ENCODE measurements around the gene MPP7.
"Not testable (repeated sequence)": the region's sequence is repeated elsewhere in the genome, so short reads cannot be mapped to it uniquely, and the experiment has no call there.

Gene MPP7

DNA sequence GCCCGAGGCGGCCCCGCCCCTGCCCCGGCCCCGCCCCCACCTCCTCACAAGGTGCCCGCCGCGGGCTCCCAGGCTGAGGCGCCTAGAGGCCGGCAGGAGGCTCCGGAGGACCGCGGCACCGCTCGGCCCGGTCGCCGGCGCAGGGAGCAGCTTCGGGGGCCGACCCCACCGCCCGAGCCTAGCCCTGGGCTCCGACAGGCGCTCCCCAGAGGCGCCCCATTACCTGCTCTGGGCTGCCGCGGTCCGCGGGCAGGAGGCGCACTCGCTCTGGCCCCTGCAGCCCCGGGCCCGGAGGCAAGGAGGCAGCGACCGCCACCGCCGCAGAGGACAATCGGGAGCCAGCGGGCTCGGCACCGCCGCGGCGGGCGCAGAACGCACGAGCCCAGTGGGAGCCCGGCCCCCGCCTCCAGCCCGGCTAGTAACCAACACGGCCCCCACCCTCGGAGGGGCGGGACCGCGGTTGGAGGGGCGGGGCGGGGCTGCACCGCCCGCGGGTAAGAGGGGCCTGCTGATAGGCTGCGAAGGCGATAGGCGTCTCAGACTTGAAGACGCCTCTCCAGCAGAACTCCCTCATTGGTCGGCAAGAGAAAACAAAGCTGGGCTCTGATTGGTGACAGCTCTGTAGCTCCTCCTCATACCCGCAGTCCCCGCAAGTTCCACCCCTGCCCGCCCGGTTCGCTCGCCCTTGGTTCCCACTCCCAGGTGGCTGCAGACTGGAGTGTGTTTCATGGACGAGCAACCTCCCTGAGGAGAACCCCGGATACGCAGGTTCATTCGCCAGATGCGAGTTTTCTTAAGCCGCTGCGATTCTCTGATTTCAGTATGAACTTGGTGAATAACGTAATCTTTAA lies at the start of gene MPP7:
Gene MPP7 (minus strand): TSS at position 427 of the 851 bp plus-strand sequence. CDS start 64,460 bp downstream, outside the sequence.
- peak; percentile 95 for DNase-seq (ENCODE audit: low read depth, low spot score)

- no peak for DNase-seq (ENCODE audit: low read depth, low spot score)
Measured at GRCh38 chr10:28349892-28350291, 47.0 kb upstream of the MPP7 start.

DNA sequence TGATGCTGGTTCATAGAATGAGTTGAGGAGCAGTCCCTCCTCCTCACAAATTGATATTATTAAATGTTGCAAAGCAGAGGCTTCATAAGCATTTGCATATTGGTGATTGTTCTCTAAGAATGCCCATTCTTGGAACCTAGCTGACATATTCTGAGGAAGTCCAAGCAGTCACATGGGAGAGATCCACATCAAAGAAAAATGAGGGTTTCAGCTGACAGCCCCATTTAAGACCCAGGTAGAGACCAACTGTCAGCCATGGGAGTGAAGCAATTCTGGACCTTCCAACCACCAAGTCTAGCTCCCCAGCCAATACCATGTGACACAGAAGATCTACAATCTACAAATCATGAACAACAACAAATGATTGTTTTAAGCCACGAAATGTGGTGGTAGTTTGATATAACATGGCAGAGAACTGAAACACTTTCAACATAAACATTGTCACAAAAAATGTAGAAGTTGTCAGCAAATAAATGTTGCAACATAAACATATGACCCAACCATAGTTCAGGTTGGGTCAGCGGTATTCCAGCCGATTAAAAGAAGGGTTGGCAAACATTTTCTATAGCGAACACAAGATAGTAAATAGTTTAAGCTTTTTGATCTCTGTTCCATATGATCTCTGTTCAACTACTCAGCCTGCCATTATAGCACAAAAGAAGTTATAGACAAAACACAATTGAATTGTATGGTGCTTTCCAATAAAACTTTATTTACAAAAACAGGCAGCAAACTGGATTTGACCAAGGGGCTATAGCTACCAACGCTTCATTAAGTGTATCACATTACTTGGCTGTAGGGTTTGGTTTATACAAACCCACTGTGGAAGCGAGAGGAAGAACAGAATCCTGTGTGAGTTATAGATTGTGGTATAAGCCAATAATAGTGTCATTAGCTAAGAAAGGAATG lies 41.4 kb upstream of the MPP7 start:
- no peak for DNase-seq (ENCODE audit: low read depth, low spot score)

- no peak for DNase-seq (ENCODE audit: low read depth, low spot score)
Measured at GRCh38 chr10:28343252-28343651, 40.4 kb upstream of the MPP7 start.

GRCh38 chr10:28341679-28342078 lies 38.8 kb upstream of the MPP7 start:
- DNase-seq (ENCODE audit: low read depth, low spot score) = not testable (repeated sequence)

DNA sequence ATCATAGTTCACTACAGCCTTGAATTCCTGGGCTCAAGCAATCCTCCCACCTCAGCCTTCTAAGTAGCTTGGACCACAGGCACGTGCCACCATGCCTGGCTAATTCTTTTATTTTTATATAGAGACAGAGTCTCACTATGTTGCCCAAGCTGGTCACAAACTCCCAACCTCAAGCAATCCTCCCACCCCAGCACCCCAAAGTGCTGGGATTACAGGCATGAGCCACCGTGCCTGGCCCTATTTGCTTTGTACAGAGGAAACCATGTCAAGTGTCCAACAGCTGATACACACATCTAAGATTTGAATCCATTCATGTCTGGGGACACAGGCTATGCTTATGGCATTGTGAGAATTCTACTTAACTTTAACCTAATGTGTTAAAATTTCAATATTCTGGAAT lies 29.9 kb upstream of the MPP7 start:
- DNase-seq (ENCODE audit: low read depth, low spot score) = no peak

DNA sequence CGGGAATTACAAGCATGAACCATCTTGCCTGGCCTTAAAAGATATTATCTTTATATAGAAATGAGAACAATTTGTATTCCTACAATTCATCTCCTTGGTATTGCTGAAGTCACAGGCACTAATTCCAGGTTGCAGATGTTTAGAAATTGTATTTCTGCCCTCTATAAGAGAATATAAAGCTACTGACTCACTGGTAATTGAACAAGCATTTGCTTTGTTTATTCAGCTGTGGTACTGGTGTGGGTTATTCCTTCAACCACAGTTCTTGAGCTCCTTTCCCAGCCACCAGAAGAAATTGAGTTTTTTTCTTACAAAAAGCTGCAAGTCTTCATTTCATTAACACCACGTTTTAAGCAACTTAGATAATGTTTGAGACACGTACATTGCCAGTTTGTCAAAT lies 29.0 kb upstream of the MPP7 start:
- no peak for DNase-seq (ENCODE audit: low read depth, low spot score)

DNA sequence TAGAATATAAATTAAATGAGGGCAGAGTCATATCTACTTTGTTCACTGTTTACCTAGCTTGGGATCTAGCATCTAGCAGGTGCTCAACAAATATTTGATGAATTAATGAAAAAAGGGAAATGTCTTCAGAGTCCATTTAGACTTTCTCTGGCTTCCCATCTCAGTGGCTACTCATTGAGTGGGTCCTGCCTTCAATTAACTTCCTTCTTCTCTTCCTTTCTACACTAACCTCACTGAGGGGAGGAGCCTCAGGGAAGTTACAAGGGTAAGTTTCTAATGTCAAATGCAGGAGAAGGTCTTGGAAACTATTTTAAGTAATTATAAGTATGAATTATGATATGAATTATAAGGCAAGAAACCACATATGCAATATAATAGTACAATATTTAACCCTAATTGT lies 28.2 kb upstream of the MPP7 start:
- no peak for DNase-seq (ENCODE audit: low read depth, low spot score)

DNA sequence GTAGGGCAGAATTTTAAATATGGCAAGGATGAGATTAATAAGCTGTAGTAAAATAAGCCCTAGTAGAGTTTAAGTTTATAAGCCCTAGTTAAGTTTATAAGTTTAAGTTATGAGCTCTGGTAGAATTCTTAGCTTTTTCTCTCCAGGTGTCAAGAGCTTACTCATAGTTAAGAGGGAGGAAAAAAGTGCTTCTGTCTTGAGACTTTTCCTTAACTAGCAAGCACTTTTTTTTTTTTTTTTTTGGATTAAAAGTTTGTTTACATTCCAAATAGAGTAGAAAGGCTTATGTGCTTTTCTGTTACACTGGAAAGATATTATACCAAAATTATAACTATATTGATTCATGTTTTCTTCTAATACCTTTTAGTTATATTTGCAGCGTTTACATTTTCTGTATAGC lies 25.5 kb upstream of the MPP7 start:
- no peak for DNase-seq (ENCODE audit: low read depth, low spot score)

DNA sequence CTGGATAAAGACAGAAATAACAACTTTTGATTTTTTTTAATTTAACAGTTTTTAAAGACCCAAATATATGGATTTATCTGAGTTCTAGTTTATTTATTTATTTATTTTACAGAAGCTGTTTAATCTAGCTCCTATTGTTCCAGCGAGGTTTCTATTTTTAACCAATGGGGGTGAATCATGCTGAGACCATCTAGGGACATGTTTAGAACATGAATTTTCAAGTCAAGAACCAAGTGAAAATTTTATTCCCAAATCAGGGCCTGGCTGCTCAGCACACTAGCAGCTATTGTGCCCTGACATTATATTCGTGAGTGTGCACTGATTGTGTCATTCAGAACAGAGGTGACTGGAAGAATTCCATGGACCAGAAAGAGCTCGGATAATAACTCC lies 24.6 kb upstream of the MPP7 start:
- no peak for DNase-seq (ENCODE audit: low read depth, low spot score)

GRCh38 chr10:28326516-28327490 lies 23.9 kb upstream of the MPP7 start:
- DNase-seq (ENCODE audit: low read depth, low spot score) = no peak

GRCh38 chr10:28320799-28321198 lies 17.9 kb upstream of the MPP7 start:
- no peak for DNase-seq (ENCODE audit: low read depth, low spot score)

DNA sequence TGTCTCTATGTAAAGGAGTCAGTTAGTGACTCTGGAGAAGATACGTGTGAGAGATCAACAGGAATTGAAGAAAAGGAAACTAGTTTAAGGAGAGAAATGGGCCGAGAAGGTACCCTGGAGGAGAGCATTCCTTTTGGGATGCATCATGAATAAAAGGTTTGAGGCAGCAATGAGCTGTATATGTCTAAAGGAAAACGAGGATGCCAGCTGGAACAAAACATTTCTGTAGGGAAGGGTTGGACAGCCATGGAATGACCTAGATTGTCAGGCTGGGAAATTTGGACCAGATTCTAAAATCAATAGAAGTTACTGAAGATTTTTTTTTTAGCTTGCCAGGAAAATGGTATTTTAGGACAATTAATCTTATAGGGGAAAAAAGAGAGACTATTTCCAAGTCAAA lies 17.2 kb upstream of the MPP7 start:
- DNase-seq (ENCODE audit: low read depth, low spot score) = no peak

- DNase-seq (ENCODE audit: low read depth, low spot score) = not testable (repeated sequence)
Measured at GRCh38 chr10:28319061-28319460, 16.2 kb upstream of the MPP7 start.

GRCh38 chr10:28318626-28319025 lies 15.8 kb upstream of the MPP7 start:
- DNase-seq (ENCODE audit: low read depth, low spot score) = no peak

- no peak for DNase-seq (ENCODE audit: low read depth, low spot score)
Measured at GRCh38 chr10:28317760-28318159, 14.9 kb upstream of the MPP7 start.

- no peak for DNase-seq (ENCODE audit: low read depth, low spot score)
Measured at GRCh38 chr10:28316696-28317095, 13.8 kb upstream of the MPP7 start.

DNA sequence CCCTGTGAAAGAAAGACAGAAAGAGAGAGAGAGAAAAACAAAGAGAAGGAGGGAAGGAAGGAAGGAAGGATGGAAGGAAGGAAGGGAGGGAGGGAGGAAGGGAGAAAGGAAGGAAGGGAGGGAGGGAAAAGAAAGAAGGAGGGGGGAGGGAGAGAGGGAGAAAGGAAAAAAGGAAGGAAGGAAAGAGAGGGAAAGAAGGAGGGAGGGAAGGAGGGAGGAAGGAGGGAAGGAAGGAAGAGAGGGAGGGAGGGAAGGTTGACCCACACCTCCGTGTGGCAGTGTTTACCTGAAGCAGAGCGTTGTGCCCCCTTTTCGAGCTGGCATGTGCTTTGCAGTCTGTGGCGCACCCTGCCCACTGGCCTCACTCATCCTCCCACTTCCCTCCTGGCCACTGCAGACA lies 12.3 kb upstream of the MPP7 start:
- no peak for DNase-seq (ENCODE audit: low read depth, low spot score)

- DNase-seq (ENCODE audit: low read depth, low spot score) = no peak
Measured at GRCh38 chr10:28314211-28314610, 11.3 kb upstream of the MPP7 start.

GRCh38 chr10:28312572-28312971 lies 9.7 kb upstream of the MPP7 start:
- no peak for DNase-seq (ENCODE audit: low read depth, low spot score)

GRCh38 chr10:28311104-28311503 lies 8.2 kb upstream of the MPP7 start:
- DNase-seq (ENCODE audit: low read depth, low spot score) = no peak
